SU-DHL-6 (cell line): ENCODE results near the gene TMEM271.
"Not testable (repeated sequence)": the region's sequence is repeated elsewhere in the genome, so short reads cannot be mapped to it uniquely, and the experiment has no call there.

Experiments
- H2AFZ ChIP-seq: fragments of 200-600 bp; sonication (generic); 2 replicates; pipeline ENCODE4 v1.6.1; 2014; ENCODE audit warnings: low read depth, mild to moderate bottlenecking, moderate library complexity, mixed read lengths, antibody characterized with exemption, low read length; ENCODE audit not compliant: severe bottlenecking
- H3F3A ChIP-seq: fragments of 200-600 bp; shearing (Covaris generic); 2 replicates; pipeline ENCODE4 v1.6.0; 2016; ENCODE audit warnings: antibody characterized with exemption, mild to moderate bottlenecking; ENCODE audit not compliant: insufficient read depth
- H3K27ac ChIP-seq: fragments of 200-600 bp; sonication (generic); 2 replicates; pipeline ENCODE4 v1.5.1; 2016; ENCODE audit warnings: low read depth, mild to moderate bottlenecking, low read length, moderate library complexity, mixed read lengths
- H3K27me3 ChIP-seq: fragments of 200-600 bp; sonication (generic), shearing (Covaris generic); 2 replicates; pipeline ENCODE4 v1.6.0; 2014; ENCODE audit warnings: mild to moderate bottlenecking, low read length
- H3K36me3 ChIP-seq: fragments of 200-600 bp; sonication (generic); 2 replicates; pipeline ENCODE4 v1.6.1; 2014; ENCODE audit warnings: mild to moderate bottlenecking, low read length, mixed read lengths
- H3K4me2 ChIP-seq: fragments of 300-600, 200-600 bp; shearing (Covaris generic), sonication (generic); 2 replicates; pipeline ENCODE4 v1.6.0; 2014; ENCODE audit warnings: low read length, low read depth, mild to moderate bottlenecking; ENCODE audit not compliant: poor library complexity, severe bottlenecking
- H3K4me3 ChIP-seq: fragments of 200-600 bp; sonication (generic); 2 replicates; pipeline ENCODE4 v1.5.1; 2014; ENCODE audit warnings: antibody characterized with exemption, low read length, mild to moderate bottlenecking, mixed read lengths; ENCODE audit not compliant: insufficient read depth, poor library complexity, severe bottlenecking
- H3K79me2 ChIP-seq: fragments of 200-600 bp; sonication (generic); 2 replicates; pipeline ENCODE4 v1.6.1; 2014; ENCODE audit warnings: mild to moderate bottlenecking, low read length, moderate library complexity; ENCODE audit not compliant: insufficient read depth
- H3K9ac ChIP-seq: fragments of 200-600 bp; sonication (generic); 2 replicates; pipeline ENCODE4 v1.7.0; 2014; ENCODE audit warnings: mild to moderate bottlenecking, low read length
- H3K9me2 ChIP-seq: fragments of 200-600 bp; sonication (generic); replicated peaks from 2 replicates; pipeline ENCODE4 v1.6.1; 2014; ENCODE audit warnings: low read length; ENCODE audit not compliant: insufficient read depth
- H3K9me3 ChIP-seq: fragments of 200-600 bp; sonication (generic); 2 replicates; pipeline ENCODE4 v1.6.1; 2014; ENCODE audit warnings: low read length, mixed read lengths; ENCODE audit not compliant: insufficient read depth
- H4K20me1 ChIP-seq: fragments of 200-600 bp; sonication (generic); 2 replicates; pipeline ENCODE4 v1.6.1; 2014; ENCODE audit warnings: low read depth, mild to moderate bottlenecking, antibody characterized with exemption, low read length, moderate library complexity, mixed read lengths
- CTCF ChIP-seq: fragments of 200-600 bp; sonication (generic); IDR thresholded peaks from one replicate; pipeline ENCODE4 v1.5.1; 2017; ENCODE audit warnings: antibody characterized with exemption, mild to moderate bottlenecking, low read length, moderate library complexity; ENCODE audit not compliant: insufficient read depth, poor library complexity, severe bottlenecking
- EZH2phosphoT487 ChIP-seq: fragments of 200-600 bp; sonication (generic), shearing (Covaris generic); conservative IDR thresholded peaks from 2 replicates; pipeline ENCODE4 v1.6.1; 2018; ENCODE audit warnings: mild to moderate bottlenecking, antibody characterized with exemption, low read length, moderate library complexity, mixed read lengths

TMEM271 gene

GRCh38 chr4:598925-599324 is 22.8 kb upstream of the TMEM271 start:
- Histone ChIP-seq H3K36me3 (no peaks in the 10 kb centered on the region), H3K79me2 (no peaks in the 10 kb centered on the region), H3K4me2 (no peak overlapping the region), H4K20me1 (no peaks in the 10 kb centered on the region), H3K4me3 (no peak overlapping the region), H3K9me3 (no peaks in the 10 kb centered on the region), H3K27ac (no peak overlapping the region), H3K27me3 (no peaks in the 10 kb centered on the region), H3K9ac (no peak overlapping the region), H2AFZ (no peak overlapping the region), H3F3A (peaks cover 10% of the 10 kb centered on the region), H3K9me2 (no peaks in the 10 kb centered on the region)
- no peak for TF ChIP-seq EZH2phosphoT487
- TF ChIP-seq CTCF, result no peak

GRCh38 chr4:592825-593520 is 16.9 kb upstream of the TMEM271 start:
- H3K27ac ChIP-seq, result no peak overlapping the region
- H3K9me3 ChIP-seq, result no peaks in the 10 kb centered on the region
- no peak overlapping the region for H2AFZ ChIP-seq
- no peak overlapping the region for H3K4me3 ChIP-seq
- no peaks in the 10 kb centered on the region for H4K20me1 ChIP-seq
- H3K4me2 ChIP-seq, result no peak overlapping the region
- no peaks in the 10 kb centered on the region for H3K79me2 ChIP-seq
- H3F3A ChIP-seq, result no peaks in the 10 kb centered on the region
- no peaks in the 10 kb centered on the region for H3K36me3 ChIP-seq
- H3K9me2 ChIP-seq, result no peaks in the 10 kb centered on the region
- H3K27me3 ChIP-seq, result no peaks in the 10 kb centered on the region
- no peak for TF ChIP-seq CTCF
- H3K9ac ChIP-seq, result no peak overlapping the region

- not testable (repeated sequence) for H3K27ac ChIP-seq, H2AFZ ChIP-seq, H3K36me3 ChIP-seq, H3K27me3 ChIP-seq, H3K4me3 ChIP-seq, H4K20me1 ChIP-seq, H3K4me2 ChIP-seq, H3K9me2 ChIP-seq, H3K79me2 ChIP-seq, H3K9ac ChIP-seq, H3F3A ChIP-seq, H3K9me3 ChIP-seq
These were observed 16.1 kb upstream of the TMEM271 start for GRCh38 chr4:592178-592577.

GRCh38 chr4:590313-590841 is 14.3 kb upstream of the TMEM271 start:
- TF ChIP-seq EZH2phosphoT487 (no peak), CTCF (no peak)
- Histone ChIP-seq H3K9me3 (no peaks in the 10 kb centered on the region), H3K4me3 (no peak overlapping the region), H2AFZ (no peak overlapping the region), H3K9me2 (no peaks in the 10 kb centered on the region), H3F3A (no peaks in the 10 kb centered on the region), H4K20me1 (no peaks in the 10 kb centered on the region), H3K27ac (no peak overlapping the region), H3K9ac (no peak overlapping the region), H3K27me3 (no peaks in the 10 kb centered on the region), H3K4me2 (no peak overlapping the region), H3K36me3 (no peaks in the 10 kb centered on the region), H3K79me2 (no peaks in the 10 kb centered on the region)
